A673 (cell line): ENCODE results near the gene TTC22. TPM values are rescaled to one million over a fixed set of nuclear protein-coding genes. Genes with fewer than 3 reads are reported as not detected.
A peak's percentile ranks its signal among the peaks of the same experiment; 100 is the strongest.

Experiments
- Bru-seq: library from RNA; stranded (reverse); fragments of 400-500 nt; gene quantifications from one replicate; lab custom pipeline; 2021; lab: Mats Ljungman, UMichigan
- BruChase-seq, 2 experiments: library from RNA; stranded (reverse); fragments of 400-500 nt; gene quantifications; one replicate each; lab custom pipeline; 2021; lab: Mats Ljungman, UMichigan
- BruUV-seq: library from RNA; stranded (reverse); fragments of 400-500 nt; replicated peaks from 2 replicates; lab custom pipeline; 2021; lab: Mats Ljungman, UMichigan
- CTCF ChIA-PET: fragments of 300-600 bp; sonication (Branson Sonifier 250); formaldehyde crosslinking; loops from one replicate; lab custom pipeline; 2022; ENCODE audit warnings: antibody characterized with exemption; lab: Charles Lee
- POLR2A ChIA-PET: fragments of 300-600 bp; sonication (Branson Sonifier 250); formaldehyde crosslinking; loops from one replicate; lab custom pipeline; 2022; ENCODE audit warnings: antibody characterized with exemption; ENCODE audit not compliant: low non-redundant PET; lab: Charles Lee
- DNase-seq: peaks from one replicate; pipeline ENCODE4 v3.0.0-alpha.2; 2015; ENCODE audit warnings: low spot score
- H3K27ac ChIP-seq: fragments of 200-600 bp; sonication (generic); 2 replicates; pipeline ENCODE4 v1.5.1; 2016; ENCODE audit warnings: mixed run types, low read depth, mild to moderate bottlenecking, mixed read lengths, antibody characterized with exemption, low read length; ENCODE audit not compliant: poor library complexity, severe bottlenecking
- H3K27me3 ChIP-seq: fragments of 200-600 bp; sonication (generic); replicated peaks from 2 replicates; pipeline ENCODE4 v1.6.1; 2017; ENCODE audit warnings: mixed run types, low read depth, mild to moderate bottlenecking, mixed read lengths, antibody characterized with exemption, low read length; ENCODE audit not compliant: insufficient read depth, poor library complexity
- H3K36me3 ChIP-seq: fragments of 200-600 bp; sonication (generic); 2 replicates; pipeline ENCODE4 v1.6.1; 2016; ENCODE audit warnings: mixed run types, mild to moderate bottlenecking, mixed read lengths, antibody characterized with exemption, low read length; ENCODE audit not compliant: insufficient read depth, poor library complexity, severe bottlenecking
- H3K4me1 ChIP-seq: fragments of 200-600 bp; sonication (generic); 2 replicates; pipeline ENCODE4 v1.6.1; 2017; ENCODE audit warnings: mixed run types, mild to moderate bottlenecking, mixed read lengths, antibody characterized with exemption, low read length; ENCODE audit not compliant: insufficient read depth, poor library complexity, severe bottlenecking
- H3K4me3 ChIP-seq: fragments of 200-600 bp; sonication (generic); 2 replicates; pipeline ENCODE4 v1.5.1; 2016; ENCODE audit warnings: low read depth, mixed run types, mild to moderate bottlenecking, mixed read lengths, low read length; ENCODE audit not compliant: poor library complexity, severe bottlenecking
- H3K9me3 ChIP-seq: fragments of 200-600 bp; sonication (generic); 2 replicates; pipeline ENCODE4 v1.6.1; 2016; ENCODE audit warnings: mixed run types, low read depth, mild to moderate bottlenecking, mixed read lengths, antibody characterized with exemption, low read length; ENCODE audit not compliant: poor library complexity, severe bottlenecking
- EZH2 ChIP-seq: fragments of 200-600 bp; sonication (generic); IDR thresholded peaks from 2 replicates; pipeline ENCODE4 v1.6.1; 2017; ENCODE audit warnings: borderline replicate concordance, low read depth, mild to moderate bottlenecking, mixed read lengths, antibody characterized with exemption, low read length; ENCODE audit not compliant: poor library complexity, severe bottlenecking
- intact Hi-C: fragments of 100-400 bp; cut with micrococcal nuclease; formaldehyde crosslinking; loops from one replicate; pipeline ENCODE4 v1.10.0; 2022; ENCODE audit not compliant: unreplicated experiment
- long read RNA-seq: library from polyadenylated mRNA; stranded (forward); transcript quantifications from one replicate; pipeline ENCODE4 v2.0.0, GENCODE V29; 2022
- total RNA-seq: library from RNA; stranded (reverse); gene quantifications from 2 replicates; pipeline ENCODE4 v1.2.3, GENCODE V29; 2021
- TF ChIP-seq, protein P1 (sequence below): fragments of 300-800, 200-600 bp; sonication (generic); conservative IDR thresholded peaks from 2 replicates; pipeline ENCODE4 v1.5.1; 2017; ENCODE audit warnings: low read depth, mild to moderate bottlenecking, antibody characterized with exemption, low read length, moderate library complexity, mixed read lengths

TTC22 gene
- total RNA-seq (not detected in 2 replicates), Bru-seq, nascent RNA (not detected), BruChase-seq, experiment 1, labeled RNA remaining after a 2-hour chase (not detected), BruChase-seq, experiment 2, labeled RNA remaining after a 6-hour chase (not detected)
- long read RNA-seq: 0 reads

DNA sequence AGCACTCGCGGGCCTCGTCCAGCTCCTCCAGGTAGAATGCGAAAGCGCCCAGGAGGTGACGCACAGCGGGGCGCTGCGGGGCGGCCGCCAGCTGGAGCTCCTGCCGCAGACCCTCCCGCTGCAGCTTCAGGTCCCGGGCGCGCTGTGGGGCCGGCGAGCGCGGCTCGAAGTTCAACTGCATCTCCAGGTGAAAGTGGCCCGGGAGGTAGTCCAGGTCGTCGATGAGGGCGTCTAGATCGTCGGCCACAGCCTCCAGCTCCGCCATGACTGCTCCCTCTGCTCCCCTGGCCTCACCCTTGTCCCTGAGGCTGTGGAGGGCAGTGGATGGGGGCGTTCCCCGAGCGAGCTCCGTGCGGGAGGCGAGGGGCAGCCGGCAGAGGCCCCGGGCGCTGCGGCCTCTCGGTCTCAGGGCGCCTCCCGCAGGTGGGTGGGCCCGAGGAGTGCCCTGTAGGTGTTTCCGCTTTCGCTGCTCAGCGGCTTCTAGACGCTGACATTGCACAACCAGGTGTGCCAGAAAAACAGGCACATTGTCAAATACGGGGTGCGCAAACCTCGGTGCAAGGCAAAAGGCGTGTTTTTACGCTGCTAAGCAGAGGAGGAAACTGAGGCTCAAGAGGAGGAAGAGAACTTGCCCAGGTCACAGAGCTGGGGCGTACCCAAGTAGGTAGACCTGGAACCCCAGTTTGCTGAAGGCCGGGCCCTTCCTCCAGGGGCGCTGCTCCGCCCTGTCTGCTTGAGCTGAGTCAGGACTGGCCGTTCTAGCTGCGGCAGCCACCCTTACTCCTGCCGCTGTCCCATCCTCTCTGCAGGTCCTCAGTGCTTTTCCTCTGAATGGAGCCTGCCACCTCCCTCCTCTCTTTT lies at the start of gene TTC22:
TTC22 (minus strand) TSS at position 425 of the 861 bp plus-strand sequence; CDS start at position 265, 160 bp downstream.
- Histone ChIP-seq H3K9me3 (no peaks in the 10 kb centered on the region), H3K36me3 (no peaks in the 10 kb centered on the region), H3K4me3 (peak within 1 kb of the TSS; percentile 31), H3K4me1 (no peaks in the 10 kb centered on the region), H3K27ac (no peak within 1 kb of the TSS), H3K27me3 (peaks cover 16% of the 10 kb centered on the region)
- TF ChIP-seq EZH2: no peak
- TF ChIP-seq, protein P1, sequence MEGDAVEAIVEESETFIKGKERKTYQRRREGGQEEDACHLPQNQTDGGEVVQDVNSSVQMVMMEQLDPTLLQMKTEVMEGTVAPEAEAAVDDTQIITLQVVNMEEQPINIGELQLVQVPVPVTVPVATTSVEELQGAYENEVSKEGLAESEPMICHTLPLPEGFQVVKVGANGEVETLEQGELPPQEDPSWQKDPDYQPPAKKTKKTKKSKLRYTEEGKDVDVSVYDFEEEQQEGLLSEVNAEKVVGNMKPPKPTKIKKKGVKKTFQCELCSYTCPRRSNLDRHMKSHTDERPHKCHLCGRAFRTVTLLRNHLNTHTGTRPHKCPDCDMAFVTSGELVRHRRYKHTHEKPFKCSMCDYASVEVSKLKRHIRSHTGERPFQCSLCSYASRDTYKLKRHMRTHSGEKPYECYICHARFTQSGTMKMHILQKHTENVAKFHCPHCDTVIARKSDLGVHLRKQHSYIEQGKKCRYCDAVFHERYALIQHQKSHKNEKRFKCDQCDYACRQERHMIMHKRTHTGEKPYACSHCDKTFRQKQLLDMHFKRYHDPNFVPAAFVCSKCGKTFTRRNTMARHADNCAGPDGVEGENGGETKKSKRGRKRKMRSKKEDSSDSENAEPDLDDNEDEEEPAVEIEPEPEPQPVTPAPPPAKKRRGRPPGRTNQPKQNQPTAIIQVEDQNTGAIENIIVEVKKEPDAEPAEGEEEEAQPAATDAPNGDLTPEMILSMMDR: peak; percentile 53
- CTCF ChIA-PET: interaction anchor here (0.6 to 1.2 kb wide), 3 partner anchors 18 to 159 kb away, joined by 3 to 9 read pairs (median 4); partner anchors contain the start of gene DHCR24
- no TSS peak for BruUV-seq
- peak; percentile 37 for DNase-seq
- POLR2A ChIA-PET: no interaction called here
- intact Hi-C loops: no loop called here

DNA sequence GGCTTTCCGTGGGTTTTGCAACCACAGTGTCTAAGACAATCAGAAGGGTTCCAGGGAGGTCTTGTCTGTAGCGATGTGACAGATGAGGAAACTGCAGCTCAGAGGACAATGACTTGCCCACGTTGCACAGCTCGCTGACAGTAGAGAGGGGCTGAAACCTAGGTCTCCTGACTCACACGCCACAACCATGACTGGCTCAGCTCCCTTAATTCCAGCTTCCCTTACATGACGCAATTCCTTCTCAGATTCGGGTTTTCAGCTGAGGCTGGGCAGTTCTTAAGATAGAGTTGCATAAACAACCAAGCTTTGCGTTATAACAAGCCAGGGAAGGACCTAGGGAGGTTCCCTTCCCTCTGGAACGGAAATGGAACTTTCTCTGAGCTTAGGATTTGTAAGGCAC lies 49.6 kb upstream of the TTC22 start:
- ChIA-PET CTCF (no interaction called here), POLR2A (no interaction called here)
- no peak overlapping the region for H3K27ac ChIP-seq
- peaks cover 77% of the 10 kb centered on the region for H3K36me3 ChIP-seq
- no peaks in the 10 kb centered on the region for H3K9me3 ChIP-seq
- no peak for DNase-seq
- no peaks in the 10 kb centered on the region for H3K27me3 ChIP-seq
- no peaks in the 10 kb centered on the region for H3K4me1 ChIP-seq
- TF ChIP-seq, protein P1: no peak
- no peak for TF ChIP-seq EZH2
- H3K4me3 ChIP-seq: no peak overlapping the region
- intact Hi-C loops: no loop called here
- no TSS peak for BruUV-seq

DNA sequence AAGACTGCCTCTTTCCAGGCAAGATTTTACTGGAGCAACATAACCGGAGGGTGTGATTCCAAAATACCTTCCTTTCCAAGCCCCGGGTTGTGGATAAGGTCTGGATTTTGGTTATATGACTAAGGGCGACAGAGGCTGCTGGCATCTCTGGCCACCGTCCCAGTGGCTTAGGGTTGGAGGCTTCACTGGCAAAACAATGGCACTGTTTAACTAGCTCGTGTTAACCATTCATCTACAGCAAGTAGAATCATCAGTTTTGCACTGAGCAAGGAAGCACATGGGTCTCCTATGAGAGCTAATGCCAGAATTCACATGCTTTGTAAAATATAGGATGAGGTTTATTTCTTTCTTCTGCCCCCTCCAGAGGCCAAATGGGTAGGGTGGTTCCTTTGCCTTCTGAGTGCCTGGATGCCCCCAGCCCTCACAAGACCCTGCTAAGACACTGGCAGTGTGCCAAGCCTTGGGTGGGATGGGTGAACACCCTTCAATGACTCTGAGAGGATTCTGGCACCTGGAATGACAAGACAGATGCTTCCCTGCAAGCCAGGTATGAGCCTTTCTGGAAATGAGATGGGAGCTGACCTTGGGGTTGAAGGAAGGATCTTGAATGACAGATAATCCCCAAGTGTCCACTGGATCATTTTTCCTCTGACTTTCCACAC lies 49.1 kb upstream of the TTC22 start:
- H3K4me1 ChIP-seq: no peaks in the 10 kb centered on the region
- no peak overlapping the region for H3K4me3 ChIP-seq
- H3K27me3 ChIP-seq: no peaks in the 10 kb centered on the region
- H3K36me3 ChIP-seq: peaks cover 76% of the 10 kb centered on the region
- no peak for DNase-seq
- POLR2A ChIA-PET: interaction anchor here (0.6 kb wide), 1 partner anchor 16 kb away, joined by 4 read pairs; no protein-coding TSS in a partner anchor
- TF ChIP-seq, protein P1: no peak
- no peak for TF ChIP-seq EZH2
- no peak overlapping the region for H3K27ac ChIP-seq
- no TSS peak for BruUV-seq
- no peaks in the 10 kb centered on the region for H3K9me3 ChIP-seq
- CTCF ChIA-PET: no interaction called here
- intact Hi-C loops: no loop called here
